HG02798 (cell line): ENCODE measurements around the gene STX8.

Experiments used
- ATAC-seq: cut with Tn5 transposase; IDR thresholded peaks from one replicate; pipeline ENCODE4 v1.9.1; 2021; ENCODE audit warnings: mild to moderate bottlenecking; ENCODE audit not compliant: unreplicated experiment, poor library complexity

Gene STX8

GRCh38 chr17:9220398-9221146, 355.0 kb downstream of the STX8 start:
- ATAC-seq: no peak

GRCh38 chr17:9219631-9220397, 355.8 kb downstream of the STX8 start:
- ATAC-seq: no peak

- ATAC-seq: no peak
Measured at GRCh38 chr17:9218911-9219310, 356.7 kb downstream of the STX8 start.

GRCh38 chr17:9218064-9218635, 357.5 kb downstream of the STX8 start:
- ATAC-seq: no peak

GRCh38 chr17:9217151-9218056, 358.2 kb downstream of the STX8 start:
- no peak for ATAC-seq

GRCh38 chr17:9215465-9215864, 360.2 kb downstream of the STX8 start:
- ATAC-seq: no peak

GRCh38 chr17:9213303-9213640, 362.3 kb downstream of the STX8 start:
- no peak for ATAC-seq

GRCh38 chr17:9212376-9213302, 363.0 kb downstream of the STX8 start:
- no peak for ATAC-seq

- no peak for ATAC-seq
Measured at GRCh38 chr17:9211133-9211765, 364.4 kb downstream of the STX8 start.

- no peak for ATAC-seq
Measured at GRCh38 chr17:9209781-9210370, 365.7 kb downstream of the STX8 start.

- no peak for ATAC-seq
Measured at GRCh38 chr17:9209347-9209746, 366.3 kb downstream of the STX8 start.

- ATAC-seq: no peak
Measured at GRCh38 chr17:9208381-9209105, 367.1 kb downstream of the STX8 start.

GRCh38 chr17:9206741-9207332, 368.8 kb downstream of the STX8 start:
- no peak for ATAC-seq

- ATAC-seq: no peak
Measured at GRCh38 chr17:9206410-9206703, 369.3 kb downstream of the STX8 start.

GRCh38 chr17:9205520-9206409, 369.9 kb downstream of the STX8 start:
- no peak for ATAC-seq

GRCh38 chr17:9204637-9205329, 370.8 kb downstream of the STX8 start:
- ATAC-seq: no peak
